H1 (cell line): ENCODE measurements around the gene CCDC71L.

Experiments used
- EP300 ChIP-seq, 2 experiments: IDR thresholded peaks; 1 replicate in 1 of 2; 2 replicates in 1 of 2; pipeline ENCODE4 v1.6.1; 2011 to 2012; ENCODE audit warnings: low read depth in 2 of 2, low read length in 2 of 2, mild to moderate bottlenecking in 2 of 2, borderline replicate concordance in 1 of 2, inconsistent platforms in 1 of 2, moderate library complexity in 1 of 2
- JUND ChIP-seq: IDR thresholded peaks from 2 replicates; pipeline ENCODE4 v1.6.1; 2011; ENCODE audit warnings: mild to moderate bottlenecking, improper control_type of control experiment, low read length
- SAP30 ChIP-seq: fragments of 300-600 bp; sonication (generic); IDR thresholded peaks from 2 replicates; pipeline ENCODE4 v1.7.1; 2012; ENCODE audit warnings: low read length, moderate library complexity, mild to moderate bottlenecking, inconsistent platforms; ENCODE audit not compliant: insufficient read depth, insufficient replicate concordance

- TF ChIP-seq EP300 (IDR thresholded peaks at IDR 0.05; ENCODE audit: borderline replicate concordance in 1 of 2, low read depth in 2 of 2, low read length in 2 of 2) (no peak), SAP30 (no peak), JUND (no peak)
These were observed 34.4 kb downstream of the CCDC71L start for GRCh38 chr7:106626376-106627164.
